ENCODE data around the gene CTBP2.
"Not testable (repeated sequence)": the region's sequence is repeated elsewhere in the genome, so short reads cannot be mapped to it uniquely, and the experiment has no call there.

CTBP2 gene

DNA sequence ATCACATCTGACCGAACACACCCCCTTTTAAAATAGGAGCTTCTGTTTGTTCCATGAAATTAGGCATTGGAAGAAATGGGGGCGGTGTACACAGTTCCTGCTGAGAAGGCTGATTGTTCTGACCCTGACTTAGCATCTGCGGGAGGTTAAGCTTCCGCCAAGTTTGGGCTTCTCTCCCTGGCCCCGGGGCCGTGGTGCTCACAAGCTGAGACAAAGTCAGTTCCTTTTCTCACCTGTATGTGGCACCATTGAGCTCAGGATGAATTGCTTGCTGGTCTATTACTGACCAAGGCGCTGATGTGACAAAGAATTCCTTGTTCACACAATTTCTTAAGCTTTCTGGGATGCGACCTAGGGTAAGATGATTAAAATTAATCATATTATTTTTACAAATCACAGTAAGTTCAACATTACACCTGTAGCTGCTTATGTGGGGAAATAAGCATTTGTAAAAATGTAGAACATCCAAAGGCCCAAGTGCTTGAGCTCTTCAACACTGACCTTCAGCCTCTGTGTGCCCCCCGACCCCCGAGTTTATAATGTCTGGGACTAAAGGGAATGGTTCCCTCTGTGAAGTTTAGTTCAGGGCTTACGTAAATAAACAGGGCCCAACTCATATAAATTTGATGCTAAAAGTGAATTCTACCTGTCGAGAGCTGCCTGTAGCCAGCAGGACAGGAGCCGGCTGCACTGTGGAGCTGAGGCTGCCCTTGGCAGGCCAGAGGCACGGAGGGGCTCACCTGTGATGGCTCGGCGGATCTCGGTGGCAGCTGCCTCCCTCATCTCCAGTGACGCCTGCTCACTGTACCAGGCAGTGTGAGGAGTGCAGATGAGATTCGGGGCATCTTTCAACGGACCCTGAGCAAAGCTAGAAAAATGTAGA is 167.7 kb downstream of the CTBP2 start:
- DNase-seq = no peak

DNA sequence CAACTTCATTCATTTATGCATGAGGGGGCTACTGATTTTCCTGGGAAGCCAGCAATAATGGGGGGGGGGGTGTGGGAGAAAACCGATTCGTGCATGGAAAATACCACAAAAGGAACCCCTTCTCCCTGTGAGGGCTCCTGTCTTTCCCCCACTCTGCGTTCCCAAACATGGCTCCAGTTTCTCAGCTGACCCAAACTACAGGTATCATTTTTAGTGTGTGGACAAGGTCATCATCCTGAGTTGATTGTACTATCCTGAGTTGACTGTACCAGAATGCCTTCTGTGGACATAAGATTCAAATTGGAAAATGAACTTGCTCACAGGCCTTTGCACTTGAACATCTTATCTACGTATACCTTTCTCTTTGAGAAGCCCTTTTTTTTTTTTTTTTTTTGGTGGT is 168.5 kb downstream of the CTBP2 start:
- no peak for DNase-seq

DNA sequence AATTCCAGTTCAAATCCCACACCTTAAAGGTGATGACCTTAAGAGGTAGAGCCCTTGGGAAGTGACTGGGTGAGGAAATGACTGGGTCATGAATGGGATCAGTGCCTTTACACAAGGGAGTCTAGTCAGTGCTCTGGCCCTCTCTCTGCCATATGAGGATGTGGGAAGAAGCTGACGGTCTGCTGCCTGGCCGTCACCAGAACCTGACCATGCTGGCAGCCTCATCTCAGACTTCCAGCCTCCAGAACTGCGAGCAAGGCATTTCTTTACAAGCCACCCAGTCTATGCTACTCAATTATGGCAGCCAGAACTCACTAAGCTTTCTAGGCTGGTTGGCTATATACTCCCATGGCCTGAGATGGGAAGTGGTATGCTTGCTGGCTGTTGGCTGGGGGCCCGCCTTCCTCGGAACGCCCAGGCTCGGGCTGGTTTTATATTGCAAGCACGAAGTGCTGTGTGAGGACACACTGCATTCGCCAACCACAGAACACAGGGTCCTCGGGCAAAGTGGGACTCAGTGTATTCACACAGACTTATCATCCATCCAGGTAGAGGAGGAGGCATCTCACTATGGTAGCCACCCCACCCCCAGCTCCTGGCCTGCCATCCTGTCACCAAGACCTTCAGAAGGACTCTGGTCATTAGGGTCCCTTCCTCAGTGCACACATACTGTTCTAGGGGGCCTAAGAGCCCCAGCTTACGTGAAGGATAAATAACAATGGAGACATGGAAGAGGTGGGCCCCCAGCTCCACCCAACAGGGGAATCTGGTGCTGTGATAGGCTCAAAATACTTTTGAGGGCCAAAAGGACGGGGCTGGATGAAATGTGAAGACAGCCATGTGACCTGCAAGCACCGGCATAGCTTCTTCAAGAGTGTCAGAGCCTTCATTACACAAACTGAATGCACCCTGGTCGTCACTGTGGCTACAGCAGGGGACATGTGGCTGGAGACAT is 169.4 kb downstream of the CTBP2 start:
- DNase-seq = no peak

DNA sequence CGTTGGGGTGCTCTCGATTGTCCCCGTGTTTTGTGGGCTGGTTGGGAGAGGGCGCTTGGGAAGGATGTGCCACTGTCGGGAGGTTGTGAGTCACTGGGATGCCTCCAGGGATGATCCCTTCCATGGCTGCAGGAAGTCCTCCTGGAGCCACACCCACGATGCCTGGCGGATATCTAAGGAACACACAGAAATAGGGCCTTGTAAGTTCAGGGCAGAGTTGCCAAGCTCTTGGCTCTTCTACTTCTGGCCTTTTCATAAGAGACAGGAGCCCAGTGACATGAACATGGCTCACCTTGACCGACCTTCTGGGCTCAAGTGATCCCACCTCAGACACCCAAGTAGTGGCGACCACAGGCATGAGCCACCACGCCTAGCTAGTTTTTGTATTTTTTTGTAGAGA is 170.8 kb downstream of the CTBP2 start:
- no peak for DNase-seq

DNA sequence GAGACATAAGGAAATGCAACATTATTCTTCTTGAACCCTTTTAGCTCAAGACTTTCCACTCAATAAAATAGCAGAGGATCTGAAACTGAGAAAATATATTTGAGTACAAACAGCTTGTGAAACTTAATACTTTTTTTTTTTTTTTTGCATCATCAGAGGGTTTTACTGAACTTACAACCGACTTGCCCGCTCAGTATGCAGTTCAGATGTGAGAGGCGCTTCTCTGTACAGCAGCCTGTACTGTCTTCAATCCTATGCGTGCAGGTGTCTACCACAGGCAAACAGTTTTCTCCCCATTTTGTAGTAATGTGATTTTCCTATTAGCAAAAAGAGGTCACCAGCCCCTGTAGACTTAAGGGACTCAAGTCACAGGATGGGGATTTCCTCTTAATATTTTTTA is 171.6 kb downstream of the CTBP2 start:
- DNase-seq = not testable (repeated sequence)

DNA sequence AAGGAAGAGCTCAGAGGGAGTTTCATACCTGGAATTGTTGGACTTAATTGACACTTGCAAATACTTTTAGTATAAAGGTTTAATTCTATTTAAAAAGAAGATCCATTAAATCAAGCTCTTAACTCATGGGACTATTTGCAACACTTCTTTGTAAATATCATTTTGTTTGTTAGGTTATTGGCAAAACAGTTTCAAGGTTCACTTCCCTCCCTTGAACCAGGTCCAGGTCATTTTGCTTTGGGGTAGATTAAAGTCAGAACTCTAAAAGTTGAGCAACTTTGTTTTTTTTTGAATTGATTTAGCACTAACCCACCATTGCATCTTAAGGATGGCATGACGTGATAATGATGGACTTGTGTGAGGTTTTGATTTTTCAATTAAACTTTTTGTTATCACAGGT is 172.6 kb downstream of the CTBP2 start:
- DNase-seq = no peak

DNA sequence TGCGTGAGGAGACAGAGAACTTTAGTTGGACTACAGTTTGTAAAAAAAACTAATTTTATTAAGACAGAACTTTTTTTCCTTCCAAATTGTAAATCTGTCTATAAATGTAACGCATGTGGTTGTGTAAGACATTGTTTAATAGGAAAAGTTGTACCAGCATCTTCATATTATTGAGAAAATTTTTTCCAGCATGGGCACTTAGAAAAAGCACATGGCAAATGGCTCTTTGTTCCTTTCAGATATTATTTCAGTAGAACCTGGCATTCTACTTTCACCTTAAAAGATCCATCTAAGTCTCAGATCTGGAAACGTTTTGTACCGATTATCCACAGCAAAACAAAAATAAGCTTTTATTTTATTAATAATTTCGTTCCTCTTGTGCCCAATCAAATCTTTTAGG is 175.2 kb downstream of the CTBP2 start:
- DNase-seq = no peak

DNA sequence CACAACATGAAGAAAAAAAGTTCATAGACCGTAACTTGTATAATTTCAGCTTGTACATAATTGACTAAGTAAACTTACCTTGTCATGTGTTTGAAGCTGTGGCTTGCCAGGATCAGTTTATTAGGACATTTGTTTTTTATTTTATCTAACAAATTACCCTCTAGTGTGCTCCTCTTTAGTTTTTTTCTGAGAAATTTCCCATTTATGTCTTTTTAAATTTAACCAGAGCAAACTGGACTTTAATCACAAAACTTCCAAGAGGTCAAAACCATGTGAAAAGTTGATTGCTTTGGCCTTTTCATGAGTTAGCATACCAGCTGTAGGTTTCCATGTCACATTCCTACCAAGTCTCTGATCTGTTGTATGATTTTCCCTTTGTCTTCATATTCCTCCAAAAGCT is 176.0 kb downstream of the CTBP2 start:
- no peak for DNase-seq

DNA sequence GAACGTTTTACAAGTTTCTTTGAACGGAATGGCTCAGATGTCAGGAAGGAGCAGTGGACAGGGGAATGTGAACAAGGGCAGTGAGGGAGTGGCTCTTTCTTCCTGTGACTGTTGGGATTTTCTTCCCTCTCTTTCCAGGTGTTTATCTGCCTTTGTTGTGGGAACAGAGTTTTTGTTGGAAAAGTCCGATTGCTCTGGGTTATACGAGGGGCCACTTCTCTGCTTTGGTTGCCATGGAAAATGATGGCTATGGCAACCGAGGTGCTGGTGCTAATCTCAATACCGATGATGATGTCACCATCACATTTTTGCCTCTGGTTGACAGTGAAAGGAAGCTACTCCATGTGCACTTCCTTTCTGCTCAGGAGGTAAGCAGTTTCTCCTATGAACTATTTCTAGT is 177.0 kb downstream of the CTBP2 start:
- DNase-seq = no peak

DNA sequence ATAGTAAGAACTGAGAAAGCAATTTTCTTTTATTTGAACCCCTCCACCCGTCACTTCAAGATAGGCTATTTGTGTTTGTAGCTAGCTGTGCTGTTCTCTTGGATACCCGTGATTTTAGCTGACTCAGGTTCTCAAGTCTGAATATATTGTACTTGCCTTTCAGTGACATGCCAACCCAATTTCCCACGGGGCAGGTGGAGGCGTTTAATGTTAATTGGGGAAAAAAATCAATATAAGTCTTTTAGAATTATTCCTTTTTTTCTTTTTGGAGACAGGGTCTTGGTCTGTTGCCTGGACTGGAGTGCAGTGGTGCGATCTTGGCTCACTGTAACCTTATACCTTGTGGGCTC is 182.0 kb downstream of the CTBP2 start:
- DNase-seq = no peak

DNA sequence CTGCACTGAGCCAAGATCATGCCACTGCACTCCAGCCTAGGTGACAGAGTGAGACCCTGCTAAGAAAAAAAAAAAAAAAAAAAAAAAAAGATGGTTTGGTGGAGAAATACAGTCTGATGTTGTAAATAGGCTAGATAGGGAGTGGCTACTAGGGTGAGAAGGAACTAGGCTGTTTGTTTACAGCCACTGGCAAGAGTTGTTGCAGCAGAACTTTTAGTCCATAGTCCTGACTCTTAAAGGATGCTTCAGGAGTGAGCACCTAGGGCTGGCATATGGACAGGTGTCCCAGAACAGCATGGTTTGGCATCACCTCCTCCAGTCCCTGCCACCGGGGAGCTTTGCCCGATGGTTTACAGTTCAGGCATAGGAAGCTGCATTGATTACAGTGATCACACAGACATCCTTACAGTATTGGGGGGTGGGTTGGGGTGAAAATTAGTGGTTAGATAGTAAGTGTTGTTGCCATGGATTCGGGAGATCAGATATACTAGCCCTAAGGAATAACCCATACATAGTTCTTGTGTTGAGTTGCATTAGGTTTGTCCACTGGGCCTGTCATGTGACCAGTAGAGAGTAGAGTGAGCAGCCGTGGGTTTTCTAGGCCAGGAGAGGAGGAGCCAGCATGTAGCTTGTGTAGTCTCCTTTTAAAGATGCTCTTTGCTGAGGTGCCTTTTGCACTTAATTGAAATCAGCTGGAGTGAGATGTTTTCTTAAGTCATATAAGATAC is 182.6 kb downstream of the CTBP2 start:
- no peak for DNase-seq

DNA sequence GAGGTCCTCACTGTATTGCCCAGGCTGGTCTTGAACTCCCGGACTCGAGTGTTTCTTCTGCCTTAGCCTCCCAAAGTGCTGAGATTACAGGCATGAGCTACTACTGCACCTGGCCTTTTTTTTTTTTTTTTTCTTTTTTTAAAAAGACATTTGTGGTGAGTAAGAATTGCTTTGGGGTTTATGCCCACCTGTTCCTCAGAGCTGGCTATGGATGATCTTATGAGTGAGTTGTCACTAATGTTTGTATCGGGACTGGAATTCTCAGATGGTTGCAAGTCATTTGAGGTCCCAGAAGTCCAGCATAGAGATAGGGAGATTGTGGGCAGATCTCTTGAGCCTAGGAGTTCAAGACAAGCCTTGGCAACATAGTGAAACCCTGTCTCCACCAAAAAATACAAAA is 183.2 kb downstream of the CTBP2 start:
- DNase-seq = no peak

DNA sequence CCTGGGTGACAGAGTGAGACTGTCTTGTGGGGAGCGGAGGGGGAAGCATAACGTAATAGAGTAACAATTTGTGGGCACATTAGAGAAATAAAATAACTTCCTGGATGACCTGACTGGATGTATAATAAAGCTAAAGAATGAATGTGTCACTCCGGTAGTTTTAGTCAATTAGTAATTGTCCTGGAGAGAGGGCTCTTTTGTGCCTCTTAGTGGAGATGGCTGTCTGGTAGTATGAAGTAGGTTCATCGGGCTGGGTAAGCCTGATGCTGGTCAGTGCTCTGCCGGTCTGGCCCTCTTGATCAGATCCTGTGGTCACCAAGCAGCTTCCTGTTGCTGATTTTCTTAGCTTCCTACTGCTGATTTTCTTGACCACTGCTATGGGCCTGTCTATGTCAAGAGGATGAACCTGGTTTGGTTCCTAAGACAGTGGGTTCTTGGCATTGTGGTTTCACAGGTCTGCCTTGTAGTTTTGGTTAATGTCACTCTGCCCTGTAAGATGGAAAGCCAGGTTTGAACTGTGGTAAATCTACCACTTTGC is 184.3 kb downstream of the CTBP2 start:
- DNase-seq = no peak

DNA sequence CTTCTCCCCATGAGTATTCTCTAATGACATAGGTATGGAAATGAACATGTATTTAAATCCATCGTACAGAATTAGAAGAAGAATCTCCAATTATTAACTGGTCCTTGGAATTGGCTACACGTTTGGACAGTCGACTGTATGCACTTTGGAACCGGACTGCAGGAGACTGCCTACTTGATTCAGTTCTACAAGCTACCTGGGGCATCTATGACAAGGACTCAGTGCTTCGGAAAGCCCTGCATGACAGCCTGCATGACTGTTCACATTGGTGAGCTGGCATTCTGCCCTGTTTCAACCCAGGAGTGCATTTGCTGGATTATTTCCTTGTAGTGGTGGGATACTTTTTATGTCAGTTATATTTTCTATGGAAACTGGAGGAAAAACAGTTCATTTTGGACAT is 186.2 kb downstream of the CTBP2 start:
- DNase-seq = no peak

DNA sequence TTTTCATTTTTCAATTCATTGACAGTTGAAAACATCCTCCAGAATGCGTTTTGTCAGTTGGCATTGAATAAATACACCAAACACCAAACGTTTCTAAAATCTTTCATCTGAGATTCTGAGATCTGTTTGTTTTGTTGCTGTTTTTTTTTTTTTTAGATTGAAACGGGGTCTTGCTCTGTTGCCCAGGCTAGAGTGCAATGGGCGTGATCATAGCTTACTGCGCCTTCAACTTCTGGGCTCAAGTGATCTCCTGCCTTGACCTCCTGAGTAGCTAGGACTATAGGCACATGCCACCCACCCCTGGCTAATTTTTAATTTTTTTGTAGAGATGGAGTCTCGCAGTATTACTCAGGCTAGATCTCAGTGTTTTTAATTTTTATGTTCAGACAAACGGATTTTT is 187.7 kb downstream of the CTBP2 start:
- DNase-seq = no peak

DNA sequence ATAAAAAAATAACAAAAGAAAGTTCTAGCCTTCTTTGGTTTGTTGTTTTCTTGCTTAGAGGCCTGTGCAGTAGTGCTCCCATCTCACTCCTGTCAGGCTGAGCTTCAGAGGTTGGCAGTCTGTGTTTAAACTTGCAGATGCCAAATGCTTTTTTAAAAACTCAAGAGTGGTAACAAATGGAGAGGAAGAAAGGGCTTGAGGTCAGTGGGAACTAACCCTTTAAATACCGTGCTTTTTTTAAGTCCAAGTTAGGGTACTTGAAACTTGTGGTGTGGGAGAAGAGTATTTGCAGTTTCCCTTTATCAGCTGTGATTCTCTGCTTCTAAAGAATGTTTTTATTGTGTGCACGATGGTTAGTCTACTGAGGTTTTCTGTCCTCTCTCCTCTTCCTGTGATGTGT is 189.1 kb downstream of the CTBP2 start:
- no peak for DNase-seq

DNA sequence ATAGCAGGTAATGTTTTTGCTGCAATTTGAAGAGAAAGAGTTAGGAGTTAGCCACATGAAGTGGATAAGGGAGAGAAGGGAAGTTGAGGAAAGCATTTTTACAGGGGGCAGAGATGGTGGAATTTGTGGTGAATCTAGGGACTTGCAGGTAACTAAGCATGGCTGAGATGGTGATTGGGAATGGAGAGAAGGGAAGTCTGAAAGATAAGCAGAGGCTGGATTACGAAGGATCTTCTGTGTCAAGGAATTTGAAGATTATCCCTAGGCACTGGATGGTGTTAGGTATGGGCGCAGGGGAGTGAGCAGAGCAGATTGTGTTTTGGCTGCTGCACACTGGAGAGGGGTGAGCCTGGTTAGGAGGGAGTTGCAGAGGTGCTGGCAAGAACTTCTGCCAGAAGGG is 193.1 kb downstream of the CTBP2 start:
- no peak for DNase-seq

DNA sequence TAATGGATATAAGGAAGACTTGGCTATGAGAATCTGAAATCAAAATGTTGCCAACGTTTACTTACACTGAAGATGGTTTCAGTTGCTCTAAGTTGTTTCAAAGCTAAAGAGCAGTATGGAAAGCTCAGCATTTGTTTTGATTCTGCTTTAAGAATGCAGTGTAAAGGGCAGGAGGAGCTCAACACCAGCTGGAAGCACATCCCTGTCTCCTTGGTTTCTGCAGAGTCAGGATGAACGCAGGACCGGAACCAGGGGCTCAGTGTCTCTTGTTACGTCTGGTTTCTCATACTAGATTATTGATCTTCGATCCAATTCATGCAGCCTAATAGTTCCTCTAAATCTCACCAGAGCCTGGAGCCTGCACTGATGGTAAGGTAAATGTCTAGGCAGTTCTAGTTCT is 194.4 kb downstream of the CTBP2 start:
- DNase-seq = no peak

DNA sequence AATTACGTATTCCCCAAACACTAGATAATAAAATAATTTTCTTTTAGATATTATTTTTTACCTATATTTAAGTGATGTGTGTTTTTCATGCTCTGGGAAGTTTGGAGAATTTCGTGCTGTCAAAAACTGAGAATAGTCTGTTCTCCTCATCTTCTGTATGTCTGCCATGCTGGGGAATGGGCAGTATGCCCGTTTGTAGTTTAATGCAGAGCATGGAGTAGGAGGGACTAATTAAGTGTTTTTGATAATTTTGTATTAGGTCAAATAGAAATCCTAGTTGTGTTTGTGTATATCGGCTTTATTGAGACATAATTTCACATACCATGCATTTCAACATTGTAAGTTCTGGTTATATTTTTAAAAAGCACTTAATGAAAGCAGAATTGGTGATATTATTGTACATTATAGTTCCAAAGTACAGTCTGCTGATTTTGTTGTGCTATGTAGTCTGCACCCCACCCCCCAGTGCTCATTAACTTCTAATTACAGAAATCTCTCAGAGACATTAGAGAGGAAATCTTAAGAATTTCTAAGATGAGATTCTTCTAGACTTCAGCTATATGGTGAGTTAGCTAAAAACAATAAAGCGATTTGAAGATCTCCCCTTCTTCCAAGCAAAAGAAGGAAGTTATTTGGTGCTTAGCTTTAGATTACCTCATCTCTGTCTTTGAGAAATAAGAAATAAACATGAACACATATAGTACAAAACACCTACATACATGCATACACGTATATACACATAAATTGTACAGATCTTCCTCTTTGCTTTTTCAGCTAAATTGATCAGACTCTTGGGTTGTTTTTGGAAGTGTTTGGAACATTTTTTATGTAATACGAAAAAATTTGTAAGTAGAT is 196.3 kb downstream of the CTBP2 start:
- no peak for DNase-seq

DNA sequence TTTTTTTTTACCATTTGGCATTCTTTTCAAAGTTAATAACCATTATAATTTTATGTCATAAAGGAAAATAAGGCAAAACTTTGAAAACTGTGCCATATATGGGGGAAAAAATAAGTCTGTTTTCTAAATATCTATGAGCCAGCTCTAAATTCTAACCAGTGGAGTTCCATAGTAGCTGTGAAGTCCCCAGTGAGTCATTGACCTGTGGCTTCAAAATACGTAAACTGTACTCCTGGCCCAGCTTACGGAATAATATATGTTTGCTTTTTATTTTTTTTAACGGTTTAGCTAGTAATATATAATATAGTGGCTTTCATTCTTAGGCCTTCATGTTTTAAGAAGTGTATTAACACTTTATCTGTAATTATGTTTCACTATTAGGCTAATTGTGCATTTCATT is 197.9 kb downstream of the CTBP2 start:
- no peak for DNase-seq

DNA sequence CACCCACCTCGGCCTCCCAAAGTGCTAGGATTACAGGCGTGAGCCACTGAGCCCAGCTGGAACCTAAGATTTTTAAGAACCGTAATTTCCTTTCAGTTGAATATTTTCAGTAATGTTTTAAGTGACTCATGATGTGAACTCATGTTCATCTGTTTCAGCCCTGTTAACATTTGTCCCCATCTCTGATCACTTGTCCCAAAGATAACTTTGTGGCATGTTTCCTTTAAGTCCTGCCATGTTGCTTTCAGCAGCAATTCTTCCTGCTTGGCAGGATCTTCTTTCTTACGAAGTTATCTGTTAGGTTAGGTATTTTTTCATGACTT is 199.2 kb downstream of the CTBP2 start:
- no peak for DNase-seq

DNA sequence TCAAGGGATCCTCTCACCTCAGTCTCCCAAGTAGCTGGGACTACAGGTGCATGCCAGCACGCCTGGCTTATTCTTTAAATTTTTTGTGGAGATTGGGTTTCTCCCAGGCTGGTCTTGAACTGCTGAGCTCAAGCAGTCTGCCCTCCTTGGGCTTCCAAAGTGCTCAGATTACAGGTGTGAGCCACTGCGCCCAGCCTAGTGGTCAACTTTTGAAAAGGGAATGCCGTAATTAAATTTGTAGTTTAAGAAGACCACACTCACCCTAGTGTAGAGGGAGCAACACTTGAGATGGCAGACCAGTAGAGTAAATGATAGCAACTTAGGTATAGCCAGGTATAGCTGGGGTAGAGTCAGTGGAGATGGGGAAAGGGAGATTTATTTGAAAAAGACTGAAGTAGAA is 200.8 kb downstream of the CTBP2 start:
- no peak for DNase-seq

Data from activated CD4-positive, alpha-beta T cell treated with anti-CD3 and anti-CD28 coated beads for 1 hour (primary cell).